NAMALWA (cell line): ENCODE measurements around the gene MAP2.
"Not testable (repeated sequence)": the region's sequence is repeated elsewhere in the genome, so short reads cannot be mapped to it uniquely, and the experiment has no call there.

Experiments
- DNase-seq: peaks from one replicate; pipeline ENCODE4 v3.0.0-alpha.2; 2015; ENCODE audit warnings: low spot score

Gene MAP2

DNA sequence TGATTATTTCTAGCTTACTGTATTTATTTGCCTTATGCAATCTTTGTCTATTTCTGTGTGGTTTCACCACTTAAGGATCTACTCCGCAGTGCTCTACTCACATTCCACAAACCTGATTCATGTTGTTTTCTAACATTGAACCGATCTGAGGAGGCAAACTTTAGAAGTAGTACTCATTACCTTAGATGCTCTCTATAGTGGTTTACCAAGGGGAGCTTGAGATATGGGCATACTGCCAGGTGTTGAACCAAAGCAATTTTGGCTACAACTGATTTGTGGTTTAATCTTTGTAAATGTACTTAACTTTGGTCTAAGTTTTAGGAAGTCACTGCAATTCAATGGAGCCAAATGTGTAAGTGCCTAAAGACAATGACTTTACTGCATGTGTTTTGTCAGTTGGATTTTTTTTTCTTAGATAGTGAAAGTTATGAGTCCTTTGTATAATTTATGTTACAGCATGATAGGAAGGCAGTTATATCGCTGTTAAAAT lies 50.1 kb downstream of the MAP2 start:
- DNase-seq = no peak

DNA sequence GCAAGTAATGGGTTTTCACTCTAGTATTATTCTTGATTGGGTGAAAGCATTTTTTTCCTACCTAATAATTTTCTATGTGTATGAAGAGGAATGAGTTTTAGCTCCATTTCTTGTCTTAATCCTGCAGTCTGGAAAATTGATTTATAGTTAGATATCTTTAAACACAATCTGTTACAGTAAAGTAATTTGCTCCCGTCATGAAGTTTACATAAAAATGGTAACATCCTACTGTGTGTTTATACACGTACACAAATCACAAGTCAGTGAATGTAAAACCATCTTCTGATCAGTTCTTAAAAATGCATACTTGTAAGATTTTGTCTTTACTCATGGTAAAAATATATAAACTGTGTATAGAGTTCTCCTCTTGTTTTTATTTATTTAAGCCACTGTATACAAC lies 51.1 kb downstream of the MAP2 start:
- DNase-seq = no peak

DNA sequence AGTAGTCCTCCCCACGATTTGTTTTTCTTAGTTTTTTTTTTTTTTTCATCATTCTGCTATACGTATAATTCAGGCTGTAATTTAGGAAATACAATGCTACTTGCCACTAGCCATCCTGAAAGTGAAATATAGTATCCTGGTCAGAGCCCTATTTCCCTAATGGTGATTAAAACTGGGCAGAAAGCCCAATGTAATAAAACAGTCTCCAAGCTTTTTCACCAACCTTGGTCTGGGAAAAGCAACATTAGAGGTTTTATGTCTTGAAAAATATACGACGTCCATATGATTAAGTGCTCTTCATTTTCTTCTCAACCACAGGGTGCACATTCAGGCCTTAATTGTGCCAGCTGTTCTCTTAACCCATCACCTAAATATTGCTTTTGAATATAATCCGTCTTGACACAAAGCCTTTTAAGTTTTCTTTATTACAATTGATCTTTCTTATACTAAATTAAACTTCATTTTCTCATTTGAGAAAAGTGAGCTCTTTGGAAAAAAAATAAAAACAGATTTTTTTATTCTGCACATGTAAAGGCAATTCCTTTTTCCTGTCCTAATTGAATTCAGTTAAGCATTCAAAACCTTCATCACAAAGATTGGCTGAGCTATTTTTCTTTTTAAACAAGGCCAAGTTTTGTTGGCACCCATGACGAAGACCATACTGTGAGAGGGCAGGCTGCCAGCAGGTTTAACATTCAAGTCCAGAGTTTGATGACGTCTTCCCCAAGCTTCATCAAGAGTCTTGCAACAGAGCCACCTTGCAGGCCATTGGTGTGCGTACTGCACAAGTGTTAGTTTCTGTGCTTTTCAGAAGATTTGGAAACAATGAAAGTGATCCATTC lies 52.7 kb downstream of the MAP2 start:
- no peak for DNase-seq

DNA sequence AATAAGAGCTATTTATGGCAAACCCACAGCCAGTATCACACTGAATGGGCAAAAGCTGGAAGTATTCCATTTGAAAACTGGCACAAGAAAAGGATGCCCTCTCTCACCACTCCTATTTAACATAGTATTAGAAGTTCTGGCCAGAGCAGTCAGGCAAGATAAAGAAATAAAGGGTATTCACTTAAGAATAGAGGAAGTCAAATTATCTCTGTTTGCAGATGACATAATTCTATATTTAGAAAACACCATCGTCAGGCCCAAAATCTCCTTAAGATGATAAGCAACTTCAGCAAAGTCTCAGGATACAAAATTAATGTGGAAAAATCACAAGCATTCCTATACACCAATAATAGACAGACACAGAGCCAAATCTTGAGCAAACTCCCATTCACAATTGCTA lies 68.4 kb downstream of the MAP2 start:
- DNase-seq = not testable (repeated sequence)

DNA sequence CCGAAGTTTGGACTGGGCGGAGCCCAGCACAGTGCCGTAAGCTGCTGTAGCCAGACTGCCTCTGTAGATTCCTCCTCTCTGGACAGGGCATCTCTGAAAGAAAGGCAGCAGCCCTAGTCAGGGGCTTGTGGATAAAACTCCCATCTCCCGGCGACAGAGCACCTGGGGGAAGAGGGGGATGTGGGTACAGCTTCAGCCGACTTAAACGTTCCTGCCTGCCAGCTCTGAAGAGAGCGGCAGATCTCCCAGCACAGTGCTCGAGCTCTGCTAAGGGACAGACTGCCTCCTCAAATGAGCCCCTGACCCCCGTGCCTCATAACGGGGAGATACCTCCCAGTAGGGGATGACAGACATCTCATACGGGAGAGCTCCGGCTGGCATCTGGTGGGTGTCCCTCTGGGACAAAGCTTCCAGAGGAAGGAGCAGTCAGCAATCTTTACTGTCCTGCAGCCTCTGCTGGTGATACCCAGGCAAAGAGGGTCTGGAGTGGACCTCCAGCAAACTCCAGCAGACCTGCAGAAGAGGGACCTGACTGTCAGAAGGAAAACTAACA lies 71.3 kb downstream of the MAP2 start:
- not testable (repeated sequence) for DNase-seq

DNA sequence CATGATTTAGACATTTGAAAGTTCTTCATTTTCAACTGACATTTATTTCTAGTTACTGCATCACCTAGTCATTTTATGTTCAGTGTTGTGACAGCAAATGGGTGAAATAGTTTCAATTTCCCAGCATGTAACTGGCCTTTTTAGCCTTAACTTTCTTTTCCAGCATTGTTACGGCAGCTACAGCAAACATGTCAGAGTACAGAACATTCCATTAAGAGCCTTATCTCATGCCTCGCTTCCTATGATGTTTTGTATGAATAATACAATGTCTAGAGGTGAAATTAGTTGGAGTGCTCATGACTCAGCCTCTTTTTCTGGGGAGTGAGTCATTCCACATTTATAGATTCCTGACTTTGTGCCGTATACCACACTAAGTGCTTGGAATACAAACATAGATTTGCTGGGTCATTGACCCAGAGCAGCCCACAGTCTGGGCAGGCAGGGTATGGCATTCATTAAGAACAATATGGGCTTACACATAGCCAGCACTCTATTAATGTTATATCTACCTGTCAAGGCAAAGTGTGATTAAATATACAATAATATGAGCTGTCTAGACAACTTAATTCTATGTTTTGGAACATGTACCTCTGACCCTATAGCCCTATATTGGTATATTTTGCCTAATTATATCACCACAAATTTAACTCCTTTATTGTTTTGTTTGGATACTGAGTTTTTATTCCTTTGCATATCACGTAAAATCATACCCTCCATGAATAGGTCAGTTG lies 72.2 kb downstream of the MAP2 start:
- no peak for DNase-seq

DNA sequence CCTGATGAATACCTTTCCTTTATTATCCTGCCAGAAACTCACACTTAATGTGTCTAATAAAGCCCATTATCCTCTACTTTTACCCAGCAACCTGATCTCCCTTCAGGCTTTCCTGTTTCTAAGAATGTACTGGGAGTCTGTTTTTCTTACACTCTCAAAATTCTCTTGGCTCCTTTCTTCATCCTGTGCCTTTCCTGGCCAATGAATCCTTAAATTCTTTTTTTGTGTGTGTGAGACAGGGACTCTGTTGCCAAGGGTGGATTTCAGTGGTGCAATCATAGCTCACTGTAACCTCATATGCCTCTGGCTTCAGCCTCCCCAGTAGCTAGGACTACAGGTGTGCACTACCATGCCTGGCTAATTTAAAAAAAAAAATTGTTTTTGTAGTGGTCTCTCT lies 72.7 kb downstream of the MAP2 start:
- DNase-seq = no peak

DNA sequence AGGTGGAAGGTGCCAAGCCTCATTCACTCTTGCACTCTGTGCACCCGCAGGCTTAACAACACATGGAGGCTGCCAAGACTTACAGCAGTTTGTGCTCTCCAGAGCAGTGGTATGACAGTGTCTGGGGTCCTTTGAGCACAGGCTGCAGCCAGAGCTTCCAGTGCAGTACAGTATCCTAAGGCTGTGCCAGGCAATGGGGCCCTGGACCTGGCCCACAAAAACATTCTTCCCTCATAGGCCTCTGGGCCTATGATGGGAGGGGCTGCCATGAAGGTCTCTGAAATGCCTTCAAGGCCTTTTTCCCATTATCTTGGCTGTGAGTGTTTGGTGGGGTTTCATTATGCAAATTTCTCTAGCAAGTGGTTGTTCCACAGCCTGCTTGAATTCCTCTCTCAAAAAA lies 74.8 kb downstream of the MAP2 start:
- DNase-seq = no peak

DNA sequence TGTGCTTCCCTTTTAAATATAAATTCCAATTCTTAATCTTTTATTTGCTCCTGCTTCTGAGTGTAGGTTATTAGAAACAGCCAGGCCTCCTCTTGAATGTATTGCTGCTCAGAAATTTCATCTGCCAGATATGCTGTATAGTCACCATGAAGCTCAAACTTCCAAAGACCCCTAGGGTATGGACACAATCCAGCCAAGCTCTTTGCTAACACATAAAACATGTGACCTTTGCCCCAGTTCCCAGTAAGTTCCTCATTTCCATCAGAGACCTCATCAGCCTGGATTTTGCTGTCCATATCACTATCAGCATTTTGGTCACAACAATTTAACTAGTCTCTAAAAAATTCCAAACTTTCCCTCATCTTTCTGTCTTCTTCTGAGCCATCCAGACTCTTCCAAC lies 75.2 kb downstream of the MAP2 start:
- DNase-seq = no peak

DNA sequence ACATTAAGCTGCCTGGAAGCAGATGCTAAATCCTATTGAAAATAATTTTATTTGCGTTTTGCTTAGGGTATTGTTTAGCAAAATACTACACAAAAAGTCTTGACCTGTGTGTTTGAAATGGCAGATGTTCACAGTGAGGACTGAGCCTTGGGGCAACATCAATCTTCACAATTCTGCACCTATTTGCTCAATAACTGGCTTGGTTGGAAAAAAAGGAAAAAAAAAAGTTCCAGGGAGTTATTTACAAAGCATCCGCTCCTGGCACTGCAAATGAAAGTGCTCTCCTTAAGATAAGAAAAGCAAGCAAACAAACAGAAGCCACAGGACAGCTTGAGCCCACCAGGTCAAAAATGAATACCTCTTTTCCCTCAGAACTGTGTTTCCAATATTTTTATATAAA lies 77.7 kb downstream of the MAP2 start:
- DNase-seq = no peak

DNA sequence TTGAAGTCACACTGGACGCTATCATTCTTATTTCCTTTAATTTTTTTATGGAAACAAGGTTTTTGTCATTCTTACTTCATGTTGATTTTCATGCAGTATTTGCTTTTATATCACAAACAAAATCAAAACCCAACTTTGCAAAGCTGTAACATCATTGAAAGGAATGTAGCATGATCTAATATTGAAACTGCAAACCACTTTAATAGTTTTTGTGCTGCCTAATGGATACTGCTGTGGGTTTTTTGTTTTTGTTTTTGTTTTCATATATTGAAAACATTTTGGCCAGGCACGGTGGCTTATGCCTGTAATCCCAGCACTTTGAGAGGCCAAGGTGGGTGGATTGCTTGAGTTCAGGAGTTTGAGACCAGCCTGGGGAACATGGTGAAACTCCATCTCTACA lies 81.6 kb downstream of the MAP2 start:
- no peak for DNase-seq

DNA sequence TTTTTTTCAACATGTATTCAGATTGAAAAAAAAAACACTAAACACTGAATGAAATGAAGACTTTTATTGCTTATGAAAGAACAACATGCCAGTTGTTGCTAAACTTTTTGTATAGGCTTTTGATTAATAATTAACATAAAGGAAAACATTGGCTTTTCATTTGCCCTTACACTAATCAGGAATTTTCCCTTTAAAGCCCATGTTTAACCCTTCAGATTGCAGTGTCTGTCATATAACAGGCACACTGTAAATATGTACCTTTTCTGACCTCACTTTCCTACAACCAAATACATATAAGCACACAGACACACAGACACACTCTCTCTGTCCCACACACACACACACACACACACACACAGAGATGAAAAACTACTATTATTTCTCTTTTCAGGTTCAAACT lies 84.4 kb downstream of the MAP2 start:
- no peak for DNase-seq

DNA sequence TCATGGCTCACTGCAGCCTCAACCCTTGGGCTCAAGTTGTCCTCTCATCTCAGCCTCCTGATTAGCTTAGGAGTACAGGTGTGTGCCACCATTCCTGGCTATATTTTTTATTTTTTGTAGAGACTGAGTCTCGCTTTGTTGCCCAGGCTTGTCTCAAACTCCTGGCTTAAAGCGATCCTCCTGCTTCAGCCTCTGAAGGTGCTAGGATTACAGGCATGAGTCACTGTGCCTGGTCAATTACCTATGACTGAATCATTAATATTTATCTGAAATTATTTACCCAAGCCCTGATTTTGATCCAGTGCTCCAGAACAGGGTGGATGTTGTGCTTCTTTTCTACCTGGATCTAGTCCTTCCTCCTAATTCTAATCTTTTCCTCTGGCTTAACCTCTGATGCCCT lies 87.8 kb downstream of the MAP2 start:
- no peak for DNase-seq

DNA sequence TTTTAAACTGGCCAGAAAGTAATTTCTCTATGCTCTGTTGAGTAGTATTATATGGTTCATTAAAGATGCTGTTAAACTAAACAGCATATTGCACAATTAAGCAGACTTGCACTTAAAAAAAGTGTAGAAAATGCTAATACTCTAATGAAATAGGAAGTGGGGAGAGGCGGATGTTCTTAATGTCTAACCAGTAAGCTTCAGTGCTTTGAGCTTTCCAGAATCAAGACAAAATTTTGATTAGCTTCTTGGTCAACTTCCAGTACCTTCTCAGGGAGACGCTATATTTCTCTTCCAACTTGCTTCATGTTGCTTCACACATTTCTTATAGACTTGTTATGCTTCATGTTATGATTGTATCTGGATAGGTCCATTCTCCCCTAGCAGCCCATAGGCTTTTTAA lies 89.1 kb downstream of the MAP2 start:
- DNase-seq = no peak

DNA sequence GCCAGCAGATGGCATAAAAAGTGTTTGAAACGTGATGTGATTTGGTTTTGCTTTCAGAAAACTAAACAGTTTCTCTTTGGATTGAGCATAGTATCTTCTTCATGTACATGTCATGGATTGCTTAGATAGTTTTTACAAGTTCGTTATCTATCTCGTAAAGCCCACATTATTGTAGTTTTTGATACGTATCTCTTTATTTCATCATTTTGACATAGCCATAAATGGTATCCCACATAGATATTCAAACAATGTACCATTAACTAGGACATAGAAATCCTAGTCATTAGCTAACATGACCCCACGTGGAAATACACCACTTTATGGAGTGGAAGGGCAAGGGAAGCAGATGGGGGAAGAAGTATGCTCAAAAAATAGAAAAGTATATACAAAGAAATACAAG lies 93.6 kb downstream of the MAP2 start:
- no peak for DNase-seq

DNA sequence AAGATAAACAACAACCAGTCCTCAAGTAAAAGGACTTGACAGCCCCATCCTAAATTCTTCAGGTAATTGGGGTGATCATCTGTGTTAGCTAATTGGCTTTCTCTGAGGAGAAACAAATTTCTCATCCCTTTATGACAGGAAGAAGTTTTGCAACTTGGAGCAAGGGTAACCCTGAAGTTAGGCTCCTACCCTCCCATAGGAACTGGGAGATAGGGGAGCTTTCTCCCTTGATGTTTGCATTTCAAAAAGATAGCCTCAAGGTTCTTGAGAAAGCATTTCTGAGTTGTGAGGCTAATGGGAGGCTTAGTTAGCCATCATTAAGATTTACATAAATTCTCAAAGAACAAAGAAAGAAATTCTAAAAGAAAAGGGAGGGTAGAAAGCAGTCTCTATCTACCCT lies 95.4 kb downstream of the MAP2 start:
- no peak for DNase-seq

DNA sequence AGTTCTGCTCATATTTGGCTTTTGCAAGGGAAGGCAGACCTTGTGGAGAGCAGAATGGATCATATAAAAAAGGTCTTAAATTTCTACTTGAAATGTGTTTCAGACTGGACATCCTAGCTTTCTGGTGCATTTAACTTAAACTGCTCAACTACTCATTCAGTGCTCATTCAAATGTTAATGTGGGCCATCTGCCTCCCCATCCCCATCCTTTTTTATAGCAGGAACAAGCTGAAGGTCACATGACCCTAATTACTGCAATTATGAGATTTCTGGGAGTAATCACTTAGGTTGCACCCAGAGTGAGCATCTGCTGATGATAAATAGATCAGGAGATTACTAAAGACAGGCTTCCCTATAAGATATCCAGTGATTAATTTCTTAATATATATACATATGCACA lies 96.1 kb downstream of the MAP2 start:
- no peak for DNase-seq

DNA sequence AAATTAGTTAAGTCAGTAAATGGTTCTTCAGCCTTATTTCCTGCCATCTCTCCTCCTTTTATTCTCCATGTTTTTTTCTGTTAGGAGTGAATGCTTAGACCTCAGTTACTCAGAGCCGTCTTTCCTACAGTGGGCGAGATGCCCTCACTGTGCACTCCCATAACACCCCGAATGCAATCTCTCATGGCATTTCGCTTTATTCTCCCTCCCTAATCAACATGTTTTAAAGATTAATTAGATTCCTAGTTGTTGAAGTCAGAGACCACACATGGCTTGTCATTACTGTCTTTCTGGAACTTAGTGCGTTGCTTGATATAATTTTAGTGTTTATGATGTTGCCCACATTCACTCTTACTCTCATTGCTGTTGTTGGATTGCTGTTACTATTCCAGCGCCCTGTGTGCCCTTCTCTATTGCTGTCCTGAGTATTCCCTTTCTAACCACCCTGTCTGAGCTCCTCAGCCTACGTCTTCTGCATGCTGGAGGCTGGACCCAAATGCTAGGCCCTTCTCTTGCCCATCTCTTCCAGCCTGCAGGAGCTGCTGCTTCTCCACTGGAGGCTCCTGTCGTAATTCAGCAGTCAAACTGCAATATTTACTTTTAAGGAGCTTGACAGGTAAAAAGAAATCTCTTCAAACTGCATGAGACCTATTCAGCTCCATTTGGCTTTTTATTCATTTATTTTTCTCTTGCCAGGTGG lies 99.3 kb downstream of the MAP2 start:
- no peak for DNase-seq

DNA sequence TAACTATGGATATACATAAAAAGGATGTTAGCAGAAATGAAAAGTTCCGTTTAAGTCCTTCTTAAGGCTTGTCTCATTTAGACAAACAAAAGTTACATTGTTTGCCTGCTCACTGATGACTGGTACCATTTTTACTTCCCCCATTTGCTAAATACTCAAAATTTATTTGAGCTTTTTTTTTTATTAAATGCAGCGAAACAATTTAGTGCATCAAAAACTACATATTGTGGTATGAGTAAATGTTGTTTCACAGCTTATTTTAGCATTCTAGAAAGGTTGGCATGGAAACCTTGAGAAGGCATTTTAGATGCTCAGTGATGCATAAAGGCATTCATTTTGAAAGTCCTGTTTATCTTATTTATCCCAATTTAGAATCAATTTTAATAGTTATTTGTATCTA lies 100.0 kb downstream of the MAP2 start:
- DNase-seq = peak; percentile 30

DNA sequence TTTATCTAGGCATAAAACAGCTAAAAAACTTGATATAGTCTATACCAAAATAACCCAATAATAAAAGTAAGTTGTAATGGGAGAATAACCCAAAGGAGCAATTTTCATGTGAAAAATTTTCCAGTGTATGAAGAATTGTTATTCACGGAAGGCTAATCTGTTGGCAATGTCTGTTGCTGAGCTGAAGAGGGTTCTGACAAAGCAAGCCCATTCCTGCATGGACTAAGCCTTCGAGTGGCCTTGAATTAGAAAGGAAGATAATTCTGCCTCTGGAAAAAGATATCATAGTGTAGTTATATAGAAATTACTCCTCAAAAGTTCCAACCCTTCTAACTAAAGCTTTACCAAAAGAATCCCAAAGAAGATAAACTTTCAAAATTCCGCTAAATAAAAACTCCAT lies 101.5 kb downstream of the MAP2 start:
- no peak for DNase-seq

DNA sequence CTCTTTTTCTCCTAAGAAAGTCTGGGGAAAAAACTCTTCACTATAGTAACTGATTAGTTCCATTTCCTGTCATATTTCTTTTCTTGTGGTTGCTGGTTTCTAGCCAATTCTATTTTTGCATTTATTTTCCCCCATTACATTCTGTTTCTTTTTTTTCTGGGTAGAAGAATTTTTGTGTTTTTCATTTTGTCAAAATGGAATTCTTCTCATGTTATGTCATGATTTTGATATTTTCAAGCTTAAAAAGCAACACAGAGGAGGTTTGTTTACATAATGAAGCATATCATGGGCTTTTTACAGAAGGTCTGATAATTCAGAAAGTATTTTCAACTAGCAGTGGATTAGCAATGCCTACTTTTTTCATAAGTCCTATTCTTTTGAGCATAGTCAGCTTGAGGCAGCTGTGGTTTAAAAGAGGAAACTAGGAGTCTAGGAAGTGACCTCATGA lies 102.0 kb downstream of the MAP2 start:
- DNase-seq = peak; percentile 44

DNA sequence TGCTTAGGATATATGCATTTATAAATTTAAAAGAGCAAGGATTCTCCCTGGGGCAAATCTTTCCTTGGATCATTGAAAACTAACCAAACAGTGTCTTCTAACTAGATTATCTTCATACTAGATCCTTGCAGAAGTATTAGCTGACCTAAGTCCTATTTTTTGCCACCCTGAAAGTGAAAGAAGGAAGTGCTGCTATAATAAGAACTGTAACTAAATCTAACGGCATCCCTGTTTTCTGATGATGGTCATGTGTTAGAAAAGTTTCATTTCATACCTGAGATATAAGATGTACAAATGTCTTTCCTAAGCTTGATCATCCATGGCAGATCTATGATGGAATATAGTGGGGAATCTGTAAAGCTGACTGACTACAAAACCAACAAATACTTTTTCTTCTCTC lies 102.7 kb downstream of the MAP2 start:
- peak; percentile 59 for DNase-seq

DNA sequence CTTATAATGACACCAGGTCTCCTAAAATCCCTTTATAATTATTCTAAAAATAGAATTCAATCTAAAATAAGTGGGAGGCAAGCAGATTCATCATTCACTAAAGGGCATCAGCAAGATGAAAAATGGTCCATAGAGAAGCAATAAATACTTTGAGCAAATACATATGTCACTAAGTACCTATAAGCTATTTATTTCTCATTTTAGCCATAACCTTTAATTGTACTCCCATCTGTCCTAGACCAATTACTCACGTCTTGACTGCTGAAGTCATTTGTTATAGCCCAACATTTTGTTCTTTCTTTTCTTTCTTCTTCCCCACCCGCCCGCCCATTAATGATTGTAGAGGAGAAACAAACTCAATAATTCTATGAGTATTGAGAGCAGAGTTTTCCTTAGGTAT lies 105.7 kb downstream of the MAP2 start:
- no peak for DNase-seq
